SU-DHL-6 (cell line): ENCODE measurements around the gene AXL.

Experiments
- H2AFZ ChIP-seq: fragments of 200-600 bp; sonication (generic); 2 replicates; pipeline ENCODE4 v1.6.1; 2014; ENCODE audit warnings: low read depth, mild to moderate bottlenecking, moderate library complexity, mixed read lengths, antibody characterized with exemption, low read length; ENCODE audit not compliant: severe bottlenecking
- H3F3A ChIP-seq: fragments of 200-600 bp; shearing (Covaris generic); 2 replicates; pipeline ENCODE4 v1.6.0; 2016; ENCODE audit warnings: antibody characterized with exemption, mild to moderate bottlenecking; ENCODE audit not compliant: insufficient read depth
- H3K27ac ChIP-seq: fragments of 200-600 bp; sonication (generic); 2 replicates; pipeline ENCODE4 v1.5.1; 2016; ENCODE audit warnings: low read depth, mild to moderate bottlenecking, low read length, moderate library complexity, mixed read lengths
- H3K27me3 ChIP-seq: fragments of 200-600 bp; sonication (generic), shearing (Covaris generic); 2 replicates; pipeline ENCODE4 v1.6.0; 2014; ENCODE audit warnings: mild to moderate bottlenecking, low read length
- H3K36me3 ChIP-seq: fragments of 200-600 bp; sonication (generic); 2 replicates; pipeline ENCODE4 v1.6.1; 2014; ENCODE audit warnings: mild to moderate bottlenecking, low read length, mixed read lengths
- H3K4me2 ChIP-seq: fragments of 300-600, 200-600 bp; shearing (Covaris generic), sonication (generic); 2 replicates; pipeline ENCODE4 v1.6.0; 2014; ENCODE audit warnings: low read length, low read depth, mild to moderate bottlenecking; ENCODE audit not compliant: poor library complexity, severe bottlenecking
- H3K4me3 ChIP-seq: fragments of 200-600 bp; sonication (generic); 2 replicates; pipeline ENCODE4 v1.5.1; 2014; ENCODE audit warnings: antibody characterized with exemption, low read length, mild to moderate bottlenecking, mixed read lengths; ENCODE audit not compliant: insufficient read depth, poor library complexity, severe bottlenecking
- H3K79me2 ChIP-seq: fragments of 200-600 bp; sonication (generic); 2 replicates; pipeline ENCODE4 v1.6.1; 2014; ENCODE audit warnings: mild to moderate bottlenecking, low read length, moderate library complexity; ENCODE audit not compliant: insufficient read depth
- H3K9ac ChIP-seq: fragments of 200-600 bp; sonication (generic); 2 replicates; pipeline ENCODE4 v1.7.0; 2014; ENCODE audit warnings: mild to moderate bottlenecking, low read length
- H3K9me2 ChIP-seq: fragments of 200-600 bp; sonication (generic); replicated peaks from 2 replicates; pipeline ENCODE4 v1.6.1; 2014; ENCODE audit warnings: low read length; ENCODE audit not compliant: insufficient read depth
- H3K9me3 ChIP-seq: fragments of 200-600 bp; sonication (generic); 2 replicates; pipeline ENCODE4 v1.6.1; 2014; ENCODE audit warnings: low read length, mixed read lengths; ENCODE audit not compliant: insufficient read depth
- H4K20me1 ChIP-seq: fragments of 200-600 bp; sonication (generic); 2 replicates; pipeline ENCODE4 v1.6.1; 2014; ENCODE audit warnings: low read depth, mild to moderate bottlenecking, antibody characterized with exemption, low read length, moderate library complexity, mixed read lengths
- CTCF ChIP-seq: fragments of 200-600 bp; sonication (generic); IDR thresholded peaks from one replicate; pipeline ENCODE4 v1.5.1; 2017; ENCODE audit warnings: antibody characterized with exemption, mild to moderate bottlenecking, low read length, moderate library complexity; ENCODE audit not compliant: insufficient read depth, poor library complexity, severe bottlenecking
- EZH2phosphoT487 ChIP-seq: fragments of 200-600 bp; sonication (generic), shearing (Covaris generic); conservative IDR thresholded peaks from 2 replicates; pipeline ENCODE4 v1.6.1; 2018; ENCODE audit warnings: mild to moderate bottlenecking, antibody characterized with exemption, low read length, moderate library complexity, mixed read lengths

Gene AXL

GRCh38 chr19:41303954-41304353 lies 84.9 kb downstream of the AXL start:
- Histone ChIP-seq H3K9me3 (no peaks in the 10 kb centered on the region), H3K36me3 (peaks cover 27% of the 10 kb centered on the region), H4K20me1 (no peaks in the 10 kb centered on the region), H3K9ac (no peak overlapping the region), H3K27ac (no peak overlapping the region), H3F3A (peaks cover 29% of the 10 kb centered on the region), H3K4me3 (no peak overlapping the region), H3K9me2 (no peaks in the 10 kb centered on the region), H3K27me3 (no peaks in the 10 kb centered on the region), H2AFZ (no peak overlapping the region), H3K4me2 (no peak overlapping the region), H3K79me2 (no peaks in the 10 kb centered on the region)
- TF ChIP-seq EZH2phosphoT487 = no peak
- TF ChIP-seq CTCF = no peak

- Histone ChIP-seq H3K4me2 (no peak overlapping the region), H3K9me3 (no peaks in the 10 kb centered on the region), H3F3A (peaks cover 35% of the 10 kb centered on the region), H3K27me3 (no peaks in the 10 kb centered on the region), H3K4me3 (no peak overlapping the region), H4K20me1 (no peaks in the 10 kb centered on the region), H3K9me2 (no peaks in the 10 kb centered on the region), H3K27ac (no peak overlapping the region), H3K79me2 (no peaks in the 10 kb centered on the region), H3K36me3 (peaks cover 27% of the 10 kb centered on the region), H3K9ac (no peak overlapping the region), H2AFZ (no peak overlapping the region)
- TF ChIP-seq EZH2phosphoT487 (no peak), CTCF (no peak)
Measured at GRCh38 chr19:41304706-41305483, 85.9 kb downstream of the AXL start.

GRCh38 chr19:41305927-41306793 lies 87.1 kb downstream of the AXL start:
- H3F3A ChIP-seq = peaks cover 35% of the 10 kb centered on the region
- no peak overlapping the region for H3K9ac ChIP-seq
- H3K4me2 ChIP-seq = no peak overlapping the region
- H3K27ac ChIP-seq = no peak overlapping the region
- no peak overlapping the region for H2AFZ ChIP-seq
- no peaks in the 10 kb centered on the region for H3K9me2 ChIP-seq
- no peak overlapping the region for H3K4me3 ChIP-seq
- H3K9me3 ChIP-seq = no peaks in the 10 kb centered on the region
- TF ChIP-seq CTCF (no peak), EZH2phosphoT487 (no peak)
- H3K79me2 ChIP-seq = peaks cover 8% of the 10 kb centered on the region
- H3K36me3 ChIP-seq = peaks cover 27% of the 10 kb centered on the region
- H3K27me3 ChIP-seq = no peaks in the 10 kb centered on the region
- no peaks in the 10 kb centered on the region for H4K20me1 ChIP-seq
